HFFc6 (cell line): ENCODE results near the gene SVIL. TPM values are rescaled to one million over a fixed set of nuclear protein-coding genes. Genes with fewer than 3 reads are reported as not detected.
A peak's percentile ranks its signal among the peaks of the same experiment; 100 is the strongest.

Source experiments
- DNase-seq: peaks from one replicate; pipeline ENCODE4 v3.0.0-alpha.2; 2018
- H3K27ac Mint-ChIP-seq: 2 replicates; pipeline ENCODE4 v1.8.0; 2020; ENCODE audit warnings: mild to moderate bottlenecking, mixed read lengths
- H3K27me3 Mint-ChIP-seq: 2 replicates; pipeline ENCODE4 v1.8.0; 2021; ENCODE audit warnings: mild to moderate bottlenecking, moderate library complexity, mixed read lengths; ENCODE audit not compliant: insufficient read depth
- H3K36me3 Mint-ChIP-seq: 2 replicates; pipeline ENCODE4 v1.8.0; 2021; ENCODE audit warnings: low read depth, mixed read lengths
- H3K4me1 Mint-ChIP-seq: 2 replicates; pipeline ENCODE4 v1.8.0; 2020; ENCODE audit warnings: low read depth, mixed read lengths
- H3K4me3 Mint-ChIP-seq: 2 replicates; pipeline ENCODE4 v1.8.0; 2020; ENCODE audit warnings: mild to moderate bottlenecking, moderate library complexity, mixed read lengths
- H3K9me3 Mint-ChIP-seq: 2 replicates; pipeline ENCODE4 v1.8.0; 2020; ENCODE audit warnings: mild to moderate bottlenecking, mixed read lengths
- CTCF ChIP-seq: fragments of 200-600 bp; sonication (generic); IDR thresholded peaks from 2 replicates; pipeline ENCODE4 v1.5.0; 2021; ENCODE audit warnings: antibody characterized with exemption, mild to moderate bottlenecking
- total RNA-seq, 6 experiments: library from RNA; stranded (reverse); fragmentation: NEBNext Ultra II Directional; extraction: Animal tissue kit (Norgen Biotek cat#: 25700); gene quantifications; 2 replicates in 1 of 6; 3 replicates in 5 of 6; pipeline ENCODE4 v1.2.3, GENCODE V29; 2021

SVIL gene
- total RNA-seq, 6 experiments from 2014 or later, result 0.22 to 0.89 (median 0.48) TPM

GRCh38 chr10:29648983-29649268, 14.2 kb upstream of the SVIL start:
- no peak overlapping the region for H3K4me3 Mint-ChIP-seq
- H3K27me3 Mint-ChIP-seq, result peaks cover 27% of the 10 kb centered on the region
- DNase-seq, result peak; percentile 20
- no peak overlapping the region for H3K27ac Mint-ChIP-seq
- TF ChIP-seq CTCF, result no peak
- no peaks in the 10 kb centered on the region for H3K9me3 Mint-ChIP-seq
- no peaks in the 10 kb centered on the region; the same call in 1 of the 2 replicates for H3K36me3 Mint-ChIP-seq
- H3K4me1 Mint-ChIP-seq, result peaks cover 44% of the 10 kb centered on the region

- Mint-ChIP-seq H3K36me3 (no peaks in the 10 kb centered on the region; the same call in 1 of the 2 replicates), H3K4me1 (peaks cover 45% of the 10 kb centered on the region), H3K4me3 (peak overlapping the region; percentile 19; the same call in 1 of the 2 replicates), H3K9me3 (no peaks in the 10 kb centered on the region), H3K27ac (no peak overlapping the region), H3K27me3 (peaks cover 32% of the 10 kb centered on the region)
- DNase-seq, result no peak
- TF ChIP-seq CTCF, result no peak
Observed at GRCh38 chr10:29648114-29648982, 13.6 kb upstream of the SVIL start.

GRCh38 chr10:29647478-29647877, 12.7 kb upstream of the SVIL start:
- no peaks in the 10 kb centered on the region; the same call in 1 of the 2 replicates for H3K36me3 Mint-ChIP-seq
- H3K4me1 Mint-ChIP-seq, result peaks cover 52% of the 10 kb centered on the region
- peaks cover 37% of the 10 kb centered on the region for H3K27me3 Mint-ChIP-seq
- no peak overlapping the region for H3K27ac Mint-ChIP-seq
- no peak for DNase-seq
- H3K9me3 Mint-ChIP-seq, result no peaks in the 10 kb centered on the region
- H3K4me3 Mint-ChIP-seq, result no peak overlapping the region
- no peak for TF ChIP-seq CTCF

- peak overlapping the region; percentile 55; the same call in 1 of the 2 replicates for H3K4me3 Mint-ChIP-seq
- peaks cover 52% of the 10 kb centered on the region for H3K4me1 Mint-ChIP-seq
- H3K27me3 Mint-ChIP-seq, result peaks cover 40% of the 10 kb centered on the region
- H3K27ac Mint-ChIP-seq, result no peak overlapping the region
- no peak for DNase-seq
- TF ChIP-seq CTCF, result no peak
- no peaks in the 10 kb centered on the region; the same call in 1 of the 2 replicates for H3K36me3 Mint-ChIP-seq
- no peaks in the 10 kb centered on the region for H3K9me3 Mint-ChIP-seq
Observed at GRCh38 chr10:29646960-29647461, 12.2 kb upstream of the SVIL start.

- H3K36me3 Mint-ChIP-seq, result no peaks in the 10 kb centered on the region
- no peaks in the 10 kb centered on the region for H3K9me3 Mint-ChIP-seq
- peak overlapping the region; percentile 56; the same call in 1 of the 2 replicates for H3K27ac Mint-ChIP-seq
- peak; percentile 30 for DNase-seq
- no peak for TF ChIP-seq CTCF
- peaks cover 52% of the 10 kb centered on the region for H3K4me1 Mint-ChIP-seq
- H3K4me3 Mint-ChIP-seq, result peak overlapping the region; percentile 55
- peaks cover 37% of the 10 kb centered on the region for H3K27me3 Mint-ChIP-seq
Observed at GRCh38 chr10:29646238-29646902, 11.6 kb upstream of the SVIL start.
